ENCODE data around the gene MGAT4C. TPM values are rescaled to one million over a fixed set of nuclear protein-coding genes. Genes with fewer than 3 reads are reported as not detected.

The MGAT4C gene
- polyA plus RNA-seq, 1 donor (not counting 4 experiments of a cell fraction or from before 2014, with no cell fraction given): not detected

GRCh38 chr12:86139671-86140070, 116.5 kb downstream of the MGAT4C start:
- no peaks in the 10 kb centered on the region for H3K79me2 ChIP-seq (ENCODE audit: control insufficient read depth, insufficient read depth, low read length)
- DNase-seq (ENCODE audit: low read depth, low spot score) (no peak), FAIRE-seq (no peak)
- no peak overlapping the region for H3K27ac ChIP-seq (ENCODE audit: control insufficient read depth, insufficient read depth, low read length)
- TF ChIP-seq EZH2 (IDR thresholded peaks at IDR 0.05; ENCODE audit: low read length) (no peak), CTCF (optimal IDR thresholded peaks at IDR 0.05 in 1 of 3, IDR thresholded peaks at IDR 0.05 in 1 of 3, conservative IDR thresholded peaks at IDR 0.05 in 1 of 3; ENCODE audit: extremely low read depth in 1 of 3, insufficient read depth in 2 of 3, low read length in 3 of 3) (no peak)
- H3K4me3 ChIP-seq (ENCODE audit: control insufficient read depth in 2 of 3, extremely low read depth in 1 of 3, insufficient read depth in 2 of 3, low read depth in 1 of 3, low read length in 3 of 3): no peak overlapping the region
- no peak overlapping the region for H3K4me2 ChIP-seq (ENCODE audit: control insufficient read depth, extremely low read depth, insufficient read depth, low read depth, low read length)
- H3K36me3 ChIP-seq (ENCODE audit: control insufficient read depth in 2 of 2, extremely low read depth in 1 of 2, insufficient read depth in 2 of 2, low read length in 2 of 2): no peaks in the 10 kb centered on the region
- H3K27me3 ChIP-seq (ENCODE audit: control insufficient read depth, extremely low read depth, insufficient read depth, low read length): no peaks in the 10 kb centered on the region
- no peak overlapping the region for H3K9ac ChIP-seq (ENCODE audit: control insufficient read depth, extremely low read depth, insufficient read depth, low read length)
- H4K20me1 ChIP-seq (ENCODE audit: control insufficient read depth, extremely low read depth, insufficient read depth, low read length): no peaks in the 10 kb centered on the region
- peaks cover 11% of the 10 kb centered on the region for H3K4me1 ChIP-seq (ENCODE audit: control insufficient read depth, extremely low read depth, insufficient read depth, low read length)
- dilution Hi-C loops (cut with MboI; ENCODE audit: extremely low pct_ligation_motif_present, low sequenced_read_pairs): no loop called here
- H2AFZ ChIP-seq (ENCODE audit: control insufficient read depth, low read length): no peak overlapping the region
- H3K9me3 ChIP-seq (ENCODE audit: control insufficient read depth, low read depth, low read length): no peaks in the 10 kb centered on the region
- H3K9me1 ChIP-seq (ENCODE audit: control insufficient read depth, extremely low read depth, insufficient read depth, low read length): no peaks in the 10 kb centered on the region

- Histone ChIP-seq H3K9me1 (ENCODE audit: control insufficient read depth, extremely low read depth, insufficient read depth, low read length) (no peaks in the 10 kb centered on the region), H3K9me3 (ENCODE audit: control insufficient read depth, low read depth, low read length) (no peaks in the 10 kb centered on the region), H3K4me1 (ENCODE audit: control insufficient read depth, extremely low read depth, insufficient read depth, low read length) (peaks cover 14% of the 10 kb centered on the region), H3K79me2 (ENCODE audit: control insufficient read depth, insufficient read depth, low read length) (no peaks in the 10 kb centered on the region), H3K4me3 (ENCODE audit: control insufficient read depth in 2 of 3, extremely low read depth in 1 of 3, insufficient read depth in 2 of 3, low read depth in 1 of 3, low read length in 3 of 3) (no peak overlapping the region), H3K9ac (ENCODE audit: control insufficient read depth, extremely low read depth, insufficient read depth, low read length) (no peak overlapping the region), H3K27me3 (ENCODE audit: control insufficient read depth, extremely low read depth, insufficient read depth, low read length) (no peaks in the 10 kb centered on the region), H3K4me2 (ENCODE audit: control insufficient read depth, extremely low read depth, insufficient read depth, low read depth, low read length) (no peak overlapping the region), H3K27ac (ENCODE audit: control insufficient read depth, insufficient read depth, low read length) (peak overlapping the region; percentile 39), H2AFZ (ENCODE audit: control insufficient read depth, low read length) (peak overlapping the region; percentile 91), H4K20me1 (ENCODE audit: control insufficient read depth, extremely low read depth, insufficient read depth, low read length) (no peaks in the 10 kb centered on the region), H3K36me3 (ENCODE audit: control insufficient read depth in 2 of 2, extremely low read depth in 1 of 2, insufficient read depth in 2 of 2, low read length in 2 of 2) (no peaks in the 10 kb centered on the region)
- dilution Hi-C loops (cut with MboI; ENCODE audit: extremely low pct_ligation_motif_present, low sequenced_read_pairs): no loop called here
- DNase-seq (ENCODE audit: low read depth, low spot score) (no peak), FAIRE-seq (no peak)
- TF ChIP-seq CTCF (optimal IDR thresholded peaks at IDR 0.05 in 1 of 3, IDR thresholded peaks at IDR 0.05 in 1 of 3, conservative IDR thresholded peaks at IDR 0.05 in 1 of 3; ENCODE audit: extremely low read depth in 1 of 3, insufficient read depth in 2 of 3, low read length in 3 of 3) (no peak), EZH2 (IDR thresholded peaks at IDR 0.05; ENCODE audit: low read length) (no peak)
Measured at GRCh38 chr12:86138770-86139169, 117.4 kb downstream of the MGAT4C start.
